ENCODE results near the gene ADAM15.

The ADAM15 gene

GRCh38 chr1:155103325-155103724 lies 52.2 kb downstream of the ADAM15 start:
- no peaks in the 10 kb centered on the region for H3K36me3 ChIP-seq (ENCODE audit: insufficient read depth, low read length)
- no peaks in the 10 kb centered on the region for H3K4me1 ChIP-seq (ENCODE audit: insufficient read depth, low read length)
- H3K9ac ChIP-seq (ENCODE audit: low read depth, low read length), result no peak overlapping the region
- no peaks in the 10 kb centered on the region for H3K9me3 ChIP-seq (ENCODE audit: control insufficient read depth, insufficient read depth, low read length)

DNA sequence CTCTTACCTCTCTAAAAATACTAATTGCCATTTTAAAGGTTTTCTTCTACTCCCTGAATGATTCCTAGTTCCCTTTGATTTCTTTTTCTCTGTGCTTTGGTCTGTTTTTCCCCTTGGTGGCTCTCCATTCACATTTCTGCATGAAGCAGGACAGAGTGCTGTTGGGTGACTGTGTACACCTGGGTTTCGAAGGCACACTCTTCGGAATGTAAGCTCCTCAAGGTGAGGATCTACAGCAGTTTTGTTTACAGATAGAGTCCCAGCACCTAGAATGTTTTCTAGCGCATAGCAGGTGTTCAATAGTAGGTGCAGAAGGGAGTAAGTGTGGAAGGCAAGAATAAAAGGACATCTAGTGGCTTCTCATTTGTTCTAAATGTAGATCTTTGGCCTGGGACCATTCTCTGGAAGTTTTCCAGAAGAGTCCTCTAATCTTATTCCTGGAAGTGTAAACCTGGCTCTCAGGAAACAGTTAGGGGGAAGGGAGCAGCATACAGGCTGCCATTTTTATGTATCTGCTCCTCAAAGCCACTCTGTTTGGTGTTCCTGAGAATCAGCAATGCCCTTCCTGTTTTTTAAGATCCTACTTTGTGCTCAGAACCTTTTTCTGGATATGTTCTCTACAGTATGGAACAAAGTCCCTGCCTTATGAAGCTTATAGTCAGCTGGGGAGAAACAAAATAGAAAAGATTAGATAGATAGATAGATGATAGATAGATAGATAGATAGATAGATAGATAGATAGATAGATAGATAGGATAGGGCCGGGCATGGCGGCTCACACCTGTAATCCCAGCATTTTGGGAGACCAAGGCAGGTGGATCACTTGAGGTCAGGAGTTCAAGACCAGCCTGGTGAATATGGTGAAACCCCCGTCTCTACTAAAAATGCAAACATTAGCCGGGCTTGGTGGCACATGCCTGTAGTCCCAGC lies 53.8 kb downstream of the ADAM15 start:
- Histone ChIP-seq H3K4me1 (ENCODE audit: insufficient read depth, low read length) (no peaks in the 10 kb centered on the region), H3K9ac (ENCODE audit: low read depth, low read length) (no peak overlapping the region), H3K9me3 (ENCODE audit: control insufficient read depth, insufficient read depth, low read length) (no peaks in the 10 kb centered on the region), H3K36me3 (ENCODE audit: insufficient read depth, low read length) (no peaks in the 10 kb centered on the region)

DNA sequence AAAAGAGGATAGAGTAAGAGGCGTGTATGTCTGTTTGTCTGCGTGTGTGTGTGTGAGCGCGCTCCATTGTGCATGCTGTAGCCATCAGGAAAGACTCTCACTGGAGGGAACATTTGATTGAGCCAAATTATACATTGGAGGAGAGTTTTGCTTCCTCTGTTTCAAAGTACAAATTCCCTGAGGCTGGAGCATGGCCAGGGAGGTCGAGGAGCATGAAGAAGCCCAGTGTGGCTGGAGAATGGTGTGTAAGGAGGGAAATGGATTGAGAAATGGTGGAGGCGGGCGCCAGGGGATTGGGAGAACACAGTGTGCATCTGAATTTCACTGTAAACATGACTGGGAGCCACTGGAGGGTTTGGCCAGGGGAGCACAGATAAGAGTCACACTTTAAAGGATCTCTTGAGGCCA lies 54.5 kb downstream of the ADAM15 start:
- Histone ChIP-seq H3K9ac (ENCODE audit: low read depth, low read length) (no peak overlapping the region), H3K4me1 (ENCODE audit: insufficient read depth, low read length) (no peaks in the 10 kb centered on the region), H3K36me3 (ENCODE audit: insufficient read depth, low read length) (no peaks in the 10 kb centered on the region), H3K9me3 (ENCODE audit: control insufficient read depth, insufficient read depth, low read length) (no peaks in the 10 kb centered on the region)

GRCh38 chr1:155106862-155107261 lies 55.7 kb downstream of the ADAM15 start:
- H3K36me3 ChIP-seq (ENCODE audit: insufficient read depth, low read length), result no peaks in the 10 kb centered on the region
- no peaks in the 10 kb centered on the region for H3K9me3 ChIP-seq (ENCODE audit: control insufficient read depth, insufficient read depth, low read length)
- no peaks in the 10 kb centered on the region for H3K4me1 ChIP-seq (ENCODE audit: insufficient read depth, low read length)
- no peak overlapping the region for H3K9ac ChIP-seq (ENCODE audit: low read depth, low read length)

DNA sequence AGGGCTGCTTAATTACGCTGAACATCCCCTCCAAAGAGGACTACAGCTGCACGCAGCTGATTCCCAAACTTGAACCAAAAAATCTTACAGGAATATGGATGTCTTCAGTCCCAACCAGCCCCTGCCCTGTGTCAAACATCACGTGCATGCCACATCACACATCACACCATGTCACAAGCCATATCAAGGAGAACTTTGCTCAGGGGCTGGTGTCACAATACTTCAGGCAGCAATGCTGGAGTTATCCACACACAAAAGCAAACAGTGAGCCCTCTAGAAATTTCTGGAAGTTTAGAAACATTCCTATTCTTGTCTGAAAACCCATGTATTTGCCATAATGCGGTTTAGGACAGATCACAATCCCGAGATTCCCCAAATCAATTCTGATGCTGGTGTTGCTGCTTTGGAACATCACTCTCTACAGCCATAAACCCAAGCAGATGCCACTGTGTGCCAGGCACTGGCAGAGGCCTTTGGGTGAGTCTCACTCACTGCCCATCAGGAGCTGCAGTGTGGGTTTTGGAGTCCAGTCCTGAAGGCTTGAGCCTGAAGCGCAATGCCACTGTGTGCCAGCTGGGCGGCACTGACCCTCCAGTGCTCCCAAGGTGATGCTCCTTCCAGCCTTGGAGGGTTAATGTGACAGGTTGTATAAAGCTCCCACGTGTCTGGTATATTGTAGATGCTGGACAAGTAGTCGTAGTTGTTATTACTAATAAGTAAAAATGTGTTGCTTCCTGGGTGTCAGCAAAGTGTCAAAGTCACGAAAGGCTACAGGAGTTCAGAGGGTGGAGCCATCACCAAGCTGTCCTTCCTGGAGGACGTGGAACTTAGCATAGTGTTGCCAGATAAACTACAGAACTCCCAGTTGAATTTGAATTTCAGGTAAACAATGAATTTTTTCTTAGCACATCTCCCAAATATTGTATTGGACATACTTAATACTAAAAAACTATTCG lies 56.5 kb downstream of the ADAM15 start:
- no peaks in the 10 kb centered on the region for H3K9me3 ChIP-seq (ENCODE audit: control insufficient read depth, insufficient read depth, low read length)
- H3K4me1 ChIP-seq (ENCODE audit: insufficient read depth, low read length), result no peaks in the 10 kb centered on the region
- H3K36me3 ChIP-seq (ENCODE audit: insufficient read depth, low read length), result no peaks in the 10 kb centered on the region
- no peak overlapping the region for H3K9ac ChIP-seq (ENCODE audit: low read depth, low read length)

DNA sequence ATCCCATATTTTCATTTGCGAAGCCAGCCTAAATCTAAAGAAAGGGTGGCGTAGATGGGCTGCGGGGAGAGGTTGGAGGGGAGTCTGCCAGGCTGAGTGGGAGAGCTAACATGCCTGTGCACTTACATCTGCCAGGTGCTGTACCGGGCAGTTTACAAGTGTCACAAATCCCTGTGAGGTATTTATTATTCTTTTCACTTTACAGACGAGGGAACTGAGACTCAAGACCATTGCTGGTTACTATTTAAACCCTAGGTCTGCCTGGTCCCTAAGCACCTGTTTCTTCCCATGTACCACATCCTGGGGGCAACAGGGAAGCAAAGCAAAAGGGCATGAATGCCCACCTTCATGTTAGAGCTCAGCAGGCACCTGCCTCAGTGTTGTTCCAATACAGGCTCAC lies 57.2 kb downstream of the ADAM15 start:
- Histone ChIP-seq H3K4me1 (ENCODE audit: insufficient read depth, low read length) (no peaks in the 10 kb centered on the region), H3K9me3 (ENCODE audit: control insufficient read depth, insufficient read depth, low read length) (no peaks in the 10 kb centered on the region), H3K36me3 (ENCODE audit: insufficient read depth, low read length) (no peaks in the 10 kb centered on the region), H3K9ac (ENCODE audit: low read depth, low read length) (no peak overlapping the region)

- Histone ChIP-seq H3K9ac (ENCODE audit: low read depth, low read length) (no peak overlapping the region), H3K36me3 (ENCODE audit: insufficient read depth, low read length) (no peaks in the 10 kb centered on the region), H3K9me3 (ENCODE audit: control insufficient read depth, insufficient read depth, low read length) (no peaks in the 10 kb centered on the region), H3K4me1 (ENCODE audit: insufficient read depth, low read length) (0 out of 2 replicates have a peak, but pooled peaks cover 3% of the 10 kb centered on the region)
Observed at GRCh38 chr1:155110381-155110780, 59.3 kb downstream of the ADAM15 start.

GRCh38 chr1:155110826-155111225 lies 59.7 kb downstream of the ADAM15 start:
- Histone ChIP-seq H3K36me3 (ENCODE audit: insufficient read depth, low read length) (no peaks in the 10 kb centered on the region), H3K9ac (ENCODE audit: low read depth, low read length) (no peak overlapping the region), H3K4me1 (ENCODE audit: insufficient read depth, low read length) (0 out of 2 replicates have a peak, but pooled peaks cover 3% of the 10 kb centered on the region), H3K9me3 (ENCODE audit: control insufficient read depth, insufficient read depth, low read length) (no peaks in the 10 kb centered on the region)
